ENCODE data around the gene THAP12. TPM values are rescaled to one million over a fixed set of nuclear protein-coding genes. Genes with fewer than 3 reads are reported as not detected.

The THAP12 gene
- polyA plus RNA-seq, 2 of the 4 experiments (the other 2 are of a cell fraction): 34.6 to 82.4 TPM

GRCh38 chr11:76362716-76363115 lies 18.2 kb downstream of the THAP12 start (continued):
- TF ChIP-seq REST (IDR thresholded peaks at IDR 0.05) (no peak), CBX2 (IDR thresholded peaks at IDR 0.05; ENCODE audit: borderline replicate concordance, low read depth) (no peak), HEYL (CRISPR knock-in tag; IDR thresholded peaks at IDR 0.05) (no peak), HOXB5 (CRISPR knock-in tag; IDR thresholded peaks at IDR 0.05) (no peak), ESRRA (IDR thresholded peaks at IDR 0.05; ENCODE audit: borderline replicate concordance, low read length) (no peak)

GRCh38 chr11:76361776-76362175 lies 19.2 kb downstream of the THAP12 start:
- Histone ChIP-seq H3K4me2 (no peak overlapping the region), H3K4me3 (no peak overlapping the region), H3K4me1 (no peaks in the 10 kb centered on the region), H3K27ac (no peak overlapping the region), H3K9me3 (no peaks in the 10 kb centered on the region)
- 93% methylated on average over 2 of the region's 2 CpGs for WGBS (ENCODE audit: missing lambda C conversion rate)
- no peak for ATAC-seq
- POLR2A ChIA-PET: no interaction called here
- no peak for FAIRE-seq
- no peak for DNase-seq (ENCODE audit: low read depth in 1 of 2, low spot score in 1 of 2)
- CTCF ChIA-PET: interaction anchor here (1.2 kb wide), 1 partner anchor 43 kb away, joined by 3 read pairs; no protein-coding TSS in a partner anchor
- TF ChIP-seq CHD4 (IDR thresholded peaks at IDR 0.05; ENCODE audit: borderline replicate concordance) (no peak), PBX3 (IDR thresholded peaks at IDR 0.05) (no peak), CHD2 (IDR thresholded peaks at IDR 0.05; ENCODE audit: low read length, partially characterized antibody) (no peak), HDAC2 (IDR thresholded peaks at IDR 0.05) (no peak), MAFK (IDR thresholded peaks at IDR 0.05; ENCODE audit: partially characterized antibody) (no peak), ELK1 (IDR thresholded peaks at IDR 0.05; ENCODE audit: low read depth, low read length) (no peak), SMC3 (IDR thresholded peaks at IDR 0.05) (no peak), CTCF (IDR thresholded peaks at IDR 0.05) (no peak), CBX2 (IDR thresholded peaks at IDR 0.05; ENCODE audit: borderline replicate concordance, low read depth) (no peak), KDM5A (IDR thresholded peaks at IDR 0.05) (no peak), EHMT2 (IDR thresholded peaks at IDR 0.05; ENCODE audit: low read depth) (no peak), MAX (IDR thresholded peaks at IDR 0.05) (no peak), RAD21 (conservative IDR thresholded peaks at IDR 0.05 in 1 of 2, IDR thresholded peaks at IDR 0.05 in 1 of 2) (no peak), GATA3 (IDR thresholded peaks at IDR 0.05; ENCODE audit: borderline replicate concordance) (no peak), POLR2AphosphoS2 (conservative IDR thresholded peaks at IDR 0.05; ENCODE audit: low read length) (no peak)
